Liver (tissue), 9 donors: ENCODE measurements around the gene MEGF11. TPM values are rescaled to one million over a fixed set of nuclear protein-coding genes. Genes with fewer than 3 reads are reported as not detected.

Source experiments
- DNase-seq: peaks from one replicate; pipeline ENCODE4 v3.0.0-alpha.2; 2017; ENCODE audit warnings: low spot score
- H3K27ac ChIP-seq, 2 donors: one replicate each; pipeline ENCODE4 v1.7.0; 2013; ENCODE audit warnings: inconsistent platforms in 2 of 2, low read length in 2 of 2, control low read depth in 1 of 2, low read depth in 1 of 2, mild to moderate bottlenecking in 1 of 2
- H3K27me3 ChIP-seq, 4 donors: one replicate each; pipeline versions ENCODE4 v1.6.1 to v1.7.0; 2013; ENCODE audit warnings: low read length in 3 of 4, inconsistent platforms in 1 of 4, mild to moderate bottlenecking in 1 of 4, moderate library complexity in 1 of 4; ENCODE audit not compliant: control insufficient read depth in 4 of 4, insufficient read depth in 4 of 4
- H3K36me3 ChIP-seq, 4 donors: one replicate each; pipeline versions ENCODE4 v1.6.1 to v1.7.0; 2013; ENCODE audit warnings: low read length in 3 of 4, mild to moderate bottlenecking in 3 of 4, low read depth in 1 of 4, moderate library complexity in 1 of 4; ENCODE audit not compliant: control insufficient read depth in 4 of 4, insufficient read depth in 3 of 4
- H3K4me1 ChIP-seq, 4 donors: one replicate each; pipeline versions ENCODE4 v1.6.1 to v1.7.0; 2013; ENCODE audit warnings: low read length in 3 of 4, mild to moderate bottlenecking in 3 of 4, moderate library complexity in 1 of 4; ENCODE audit not compliant: control insufficient read depth in 4 of 4, insufficient read depth in 4 of 4
- H3K4me3 ChIP-seq, 3 donors: one replicate each; pipeline versions ENCODE4 v1.6.1 to v1.7.0; 2013; ENCODE audit warnings: low read length in 3 of 3, control low read depth in 1 of 3, low read depth in 1 of 3, mild to moderate bottlenecking in 1 of 3
- H3K9ac ChIP-seq, 2 donors: one replicate each; pipeline ENCODE4 v1.7.0; 2013; ENCODE audit warnings: low read length in 2 of 2, mild to moderate bottlenecking in 2 of 2, moderate library complexity in 2 of 2, control low read depth in 1 of 2, low read depth in 1 of 2
- H3K9me3 ChIP-seq, 4 donors: one replicate each; pipeline versions ENCODE4 v1.6.1 to v1.7.0; 2013; ENCODE audit warnings: low read length in 3 of 4; ENCODE audit not compliant: control insufficient read depth in 4 of 4
- EGR1 ChIP-seq, 2 donors: IDR thresholded peaks; 2 replicates each; pipeline ENCODE4 v1.6.1; 2016 to 2018; ENCODE audit warnings: antibody characterized with exemption in 2 of 2, low read depth in 2 of 2
- FOXA1 ChIP-seq: IDR thresholded peaks from 2 replicates; pipeline ENCODE4 v1.6.1; 2016; ENCODE audit warnings: antibody characterized with exemption
- FOXA2 ChIP-seq: IDR thresholded peaks from 2 replicates; pipeline ENCODE4 v1.6.1; 2016; ENCODE audit warnings: antibody characterized with exemption
- GABPA ChIP-seq, 2 donors: IDR thresholded peaks in 1 of 2; conservative IDR thresholded peaks in 1 of 2; 2 replicates each; pipeline ENCODE4 v1.6.1; 2016; ENCODE audit warnings: antibody characterized with exemption in 2 of 2, mild to moderate bottlenecking in 1 of 2, moderate library complexity in 1 of 2
- HNF4A ChIP-seq, 2 donors: conservative IDR thresholded peaks; 2 replicates each; pipeline ENCODE4 v1.6.1; 2016; ENCODE audit warnings: antibody characterized with exemption in 2 of 2, mild to moderate bottlenecking in 2 of 2
- HNF4G ChIP-seq: IDR thresholded peaks from 2 replicates; pipeline ENCODE4 v1.6.1; 2016; ENCODE audit warnings: antibody characterized with exemption
- NR2F2 ChIP-seq: IDR thresholded peaks from 2 replicates; pipeline ENCODE4 v1.6.1; 2016; ENCODE audit warnings: antibody characterized with exemption
- RAD21 ChIP-seq, 2 donors: IDR thresholded peaks; 2 replicates each; pipeline ENCODE4 v1.6.1; 2016; ENCODE audit warnings: antibody characterized with exemption in 2 of 2, mild to moderate bottlenecking in 2 of 2
- SP1 ChIP-seq: IDR thresholded peaks from 2 replicates; pipeline ENCODE4 v1.6.1; 2018; ENCODE audit warnings: antibody characterized with exemption, mild to moderate bottlenecking
- TAF1 ChIP-seq: conservative IDR thresholded peaks from 2 replicates; pipeline ENCODE4 v1.6.1; 2016; ENCODE audit warnings: antibody characterized with exemption, mild to moderate bottlenecking
- YY1 ChIP-seq: IDR thresholded peaks from 2 replicates; pipeline ENCODE4 v1.6.1; 2016; ENCODE audit warnings: antibody characterized with exemption, mild to moderate bottlenecking
- WGBS: extraction: QIAGEN DNeasy Blood & Tissue Kit; methylation state at CpG from one replicate; pipeline ENCODE4 v1.1.7; 2013; 5-methylcytosine and 5-hydroxymethylcytosine counted together
- polyA plus RNA-seq, 2 donors: library from polyadenylated mRNA; stranded (reverse) in 1 of 2; unstranded in 1 of 2; fragments of 200-250 nt in 1 of 2; fragments of >200 nt in 1 of 2; fragmentation: Nextera tagmentation in 1 of 2; extraction: Ambion mirVana in 1 of 2; gene quantifications; one replicate each; pipeline versions ENCODE4 v1.2.1 to v1.2.3, GENCODE V29; 2013 to 2015
- total RNA-seq, 2 donors: library from RNA; depleted of rRNA; stranded (reverse); fragments of >200 nt; gene quantifications; one replicate each; pipeline ENCODE4 v1.2.3, GENCODE V29; 2014
- TF ChIP-seq, protein P1 (sequence below): IDR thresholded peaks from 2 replicates; pipeline ENCODE4 v1.6.1; 2016; ENCODE audit warnings: antibody characterized with exemption
- TF ChIP-seq, protein P2 (sequence below): IDR thresholded peaks from 2 replicates; pipeline ENCODE4 v1.6.1; 2016; ENCODE audit warnings: antibody characterized with exemption
- TF ChIP-seq, protein P3 (sequence below): IDR thresholded peaks from 2 replicates; pipeline ENCODE4 v1.6.1; 2016; ENCODE audit warnings: antibody characterized with exemption, mild to moderate bottlenecking
- TF ChIP-seq, protein P4 (sequence below): fragments of 150-350 bp; IDR thresholded peaks from 2 replicates; pipeline ENCODE4 v1.5.1; 2017; ENCODE audit warnings: improper control_type of control experiment, low read depth, low read length; ENCODE audit not compliant: missing input control
- donor health status: healthy.
- donor health status: healthy.
- donor health status: healthy.
- donor health status: healthy.
- donor health status: healthy.

The MEGF11 gene
- total and polyA plus RNA-seq, 4 donors: under 0.01 to 0.51 (median 0.03) TPM; not detected in 1

DNA sequence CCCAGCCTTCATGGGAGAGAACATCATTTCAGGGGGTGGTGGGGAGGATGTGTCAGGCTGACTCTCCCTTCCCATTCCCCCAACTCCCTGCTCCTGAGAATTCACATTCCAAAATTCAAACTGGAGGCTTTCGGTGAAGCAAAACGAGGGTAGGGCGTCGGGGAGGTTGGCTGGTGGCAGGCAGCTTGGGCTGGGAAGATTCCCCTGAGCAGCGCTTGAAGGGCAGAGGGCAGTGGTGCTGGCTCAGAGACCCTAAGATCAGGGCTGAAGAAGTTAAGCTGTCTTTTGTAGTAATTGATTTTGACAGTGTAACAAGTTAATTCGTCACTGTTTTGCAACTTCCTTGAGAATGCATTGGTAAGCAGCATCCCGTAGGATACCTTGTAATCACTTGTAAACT lies 196.5 kb downstream of the MEGF11 start:
- Histone ChIP-seq H3K4me1 (no peaks in the 10 kb centered on the region), H3K9me3 (no peaks in the 10 kb centered on the region), H3K36me3 (no peaks in the 10 kb centered on the region), H3K4me3 (no peak overlapping the region), H3K27ac (no peak overlapping the region), H3K27me3 (peaks cover 0 to 5% (median 0%) of the 10 kb centered on the region in 4 donors), H3K9ac (no peak overlapping the region)
- DNase-seq: no peak
- 57% methylated on average over 7 of the region's 7 CpGs for WGBS
- TF ChIP-seq GABPA (IDR thresholded peaks at IDR 0.05 in 1 of 2, conservative IDR thresholded peaks at IDR 0.05 in 1 of 2): no peak
- TF ChIP-seq, protein P1, sequence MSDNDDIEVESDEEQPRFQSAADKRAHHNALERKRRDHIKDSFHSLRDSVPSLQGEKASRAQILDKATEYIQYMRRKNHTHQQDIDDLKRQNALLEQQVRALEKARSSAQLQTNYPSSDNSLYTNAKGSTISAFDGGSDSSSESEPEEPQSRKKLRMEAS: no peak
- TF ChIP-seq, protein P2, sequence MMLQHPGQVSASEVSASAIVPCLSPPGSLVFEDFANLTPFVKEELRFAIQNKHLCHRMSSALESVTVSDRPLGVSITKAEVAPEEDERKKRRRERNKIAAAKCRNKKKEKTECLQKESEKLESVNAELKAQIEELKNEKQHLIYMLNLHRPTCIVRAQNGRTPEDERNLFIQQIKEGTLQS: no peak
- no peak for TF ChIP-seq EGR1 (IDR thresholded peaks at IDR 0.05; ENCODE audit: low read depth in 2 of 2)
- TF ChIP-seq HNF4G: no peak
- TF ChIP-seq NR2F2: no peak
- TF ChIP-seq FOXA1: no peak
- TF ChIP-seq, protein P3, sequence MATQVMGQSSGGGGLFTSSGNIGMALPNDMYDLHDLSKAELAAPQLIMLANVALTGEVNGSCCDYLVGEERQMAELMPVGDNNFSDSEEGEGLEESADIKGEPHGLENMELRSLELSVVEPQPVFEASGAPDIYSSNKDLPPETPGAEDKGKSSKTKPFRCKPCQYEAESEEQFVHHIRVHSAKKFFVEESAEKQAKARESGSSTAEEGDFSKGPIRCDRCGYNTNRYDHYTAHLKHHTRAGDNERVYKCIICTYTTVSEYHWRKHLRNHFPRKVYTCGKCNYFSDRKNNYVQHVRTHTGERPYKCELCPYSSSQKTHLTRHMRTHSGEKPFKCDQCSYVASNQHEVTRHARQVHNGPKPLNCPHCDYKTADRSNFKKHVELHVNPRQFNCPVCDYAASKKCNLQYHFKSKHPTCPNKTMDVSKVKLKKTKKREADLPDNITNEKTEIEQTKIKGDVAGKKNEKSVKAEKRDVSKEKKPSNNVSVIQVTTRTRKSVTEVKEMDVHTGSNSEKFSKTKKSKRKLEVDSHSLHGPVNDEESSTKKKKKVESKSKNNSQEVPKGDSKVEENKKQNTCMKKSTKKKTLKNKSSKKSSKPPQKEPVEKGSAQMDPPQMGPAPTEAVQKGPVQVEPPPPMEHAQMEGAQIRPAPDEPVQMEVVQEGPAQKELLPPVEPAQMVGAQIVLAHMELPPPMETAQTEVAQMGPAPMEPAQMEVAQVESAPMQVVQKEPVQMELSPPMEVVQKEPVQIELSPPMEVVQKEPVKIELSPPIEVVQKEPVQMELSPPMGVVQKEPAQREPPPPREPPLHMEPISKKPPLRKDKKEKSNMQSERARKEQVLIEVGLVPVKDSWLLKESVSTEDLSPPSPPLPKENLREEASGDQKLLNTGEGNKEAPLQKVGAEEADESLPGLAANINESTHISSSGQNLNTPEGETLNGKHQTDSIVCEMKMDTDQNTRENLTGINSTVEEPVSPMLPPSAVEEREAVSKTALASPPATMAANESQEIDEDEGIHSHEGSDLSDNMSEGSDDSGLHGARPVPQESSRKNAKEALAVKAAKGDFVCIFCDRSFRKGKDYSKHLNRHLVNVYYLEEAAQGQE: no peak
- TF ChIP-seq SP1: no peak
- no peak for TF ChIP-seq FOXA2
- no peak for TF ChIP-seq RAD21 (IDR thresholded peaks at IDR 0.05)
- no peak for TF ChIP-seq HNF4A (conservative IDR thresholded peaks at IDR 0.05)
- no peak for TF ChIP-seq YY1
- TF ChIP-seq TAF1: no peak

DNA sequence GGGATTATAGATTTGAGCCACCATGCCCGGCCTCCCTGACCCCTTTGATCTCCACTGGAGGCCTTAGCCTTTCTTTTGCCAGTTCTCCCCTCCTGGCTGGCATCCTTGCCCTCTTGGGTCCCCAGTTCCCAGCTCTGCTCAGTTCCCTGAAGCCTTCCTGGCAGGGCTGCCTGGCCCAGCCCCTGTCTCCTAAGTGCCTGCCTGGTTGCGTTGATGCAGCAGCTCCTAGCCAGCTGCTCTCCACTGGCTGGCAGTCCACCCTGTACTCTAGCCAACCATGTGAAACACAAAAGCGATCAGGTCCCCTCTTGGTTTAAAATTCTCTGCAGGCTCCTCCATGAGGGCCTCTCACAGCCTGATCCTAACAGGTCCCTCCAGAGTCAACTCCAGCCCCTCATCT lies 199.6 kb downstream of the MEGF11 start:
- Histone ChIP-seq H3K27me3 (no peaks in the 10 kb centered on the region), H3K4me1 (no peaks in the 10 kb centered on the region), H3K27ac (no peak overlapping the region), H3K9ac (no peak overlapping the region), H3K4me3 (no peak overlapping the region), H3K9me3 (no peaks in the 10 kb centered on the region), H3K36me3 (no peaks in the 10 kb centered on the region)
- 79% methylated on average over 3 of the region's 3 CpGs for WGBS
- DNase-seq: no peak
- TF ChIP-seq RAD21 (IDR thresholded peaks at IDR 0.05) (no peak), GABPA (IDR thresholded peaks at IDR 0.05 in 1 of 2, conservative IDR thresholded peaks at IDR 0.05 in 1 of 2) (no peak)
- TF ChIP-seq, protein P3: no peak
- TF ChIP-seq, protein P4, sequence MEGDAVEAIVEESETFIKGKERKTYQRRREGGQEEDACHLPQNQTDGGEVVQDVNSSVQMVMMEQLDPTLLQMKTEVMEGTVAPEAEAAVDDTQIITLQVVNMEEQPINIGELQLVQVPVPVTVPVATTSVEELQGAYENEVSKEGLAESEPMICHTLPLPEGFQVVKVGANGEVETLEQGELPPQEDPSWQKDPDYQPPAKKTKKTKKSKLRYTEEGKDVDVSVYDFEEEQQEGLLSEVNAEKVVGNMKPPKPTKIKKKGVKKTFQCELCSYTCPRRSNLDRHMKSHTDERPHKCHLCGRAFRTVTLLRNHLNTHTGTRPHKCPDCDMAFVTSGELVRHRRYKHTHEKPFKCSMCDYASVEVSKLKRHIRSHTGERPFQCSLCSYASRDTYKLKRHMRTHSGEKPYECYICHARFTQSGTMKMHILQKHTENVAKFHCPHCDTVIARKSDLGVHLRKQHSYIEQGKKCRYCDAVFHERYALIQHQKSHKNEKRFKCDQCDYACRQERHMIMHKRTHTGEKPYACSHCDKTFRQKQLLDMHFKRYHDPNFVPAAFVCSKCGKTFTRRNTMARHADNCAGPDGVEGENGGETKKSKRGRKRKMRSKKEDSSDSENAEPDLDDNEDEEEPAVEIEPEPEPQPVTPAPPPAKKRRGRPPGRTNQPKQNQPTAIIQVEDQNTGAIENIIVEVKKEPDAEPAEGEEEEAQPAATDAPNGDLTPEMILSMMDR: no peak
